Measurements from ENCODE around the gene YPEL2. TPM values are rescaled to one million over a fixed set of nuclear protein-coding genes. Genes with fewer than 3 reads are reported as not detected.

The YPEL2 gene
- polyA plus RNA-seq, 3 donors, result 21.5 to 63.1 (median 25.1) TPM

DNA sequence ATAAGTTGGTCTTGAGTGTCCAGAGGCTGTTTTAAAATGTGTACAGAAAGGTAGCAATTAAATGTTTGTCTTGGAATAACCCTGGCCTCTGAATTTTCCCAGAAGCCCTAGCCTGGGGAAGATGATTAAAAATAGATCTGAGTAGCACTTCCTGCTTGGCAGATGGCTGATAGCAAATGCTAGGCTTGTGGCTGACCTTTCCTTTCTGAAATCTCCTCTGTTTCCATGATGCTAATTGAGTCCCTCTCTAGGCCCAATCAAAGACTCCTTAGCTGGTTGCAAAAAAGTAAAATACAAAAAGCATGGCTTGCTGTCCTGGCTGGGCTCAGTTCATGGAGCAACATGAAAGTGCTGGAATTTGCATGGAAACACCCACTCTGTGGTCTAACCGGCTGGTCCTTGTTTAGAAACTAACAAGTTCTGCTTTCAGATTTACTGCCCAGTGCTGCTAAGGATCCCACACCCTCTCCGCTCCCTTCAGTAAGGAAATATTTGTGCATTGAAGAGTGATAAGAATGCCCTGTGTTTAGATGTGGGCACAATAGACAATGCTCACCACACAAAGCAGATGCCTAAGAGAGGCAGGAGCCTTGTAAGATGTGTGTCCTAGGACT lies 40.8 kb downstream of the YPEL2 start:
- H3K4me3 ChIP-seq (replicated peaks in 1 of 3; ENCODE audit: low read depth in 2 of 3, low read length in 3 of 3), result peak overlapping the region in 2 of 3 experiments; percentile 39 to 45
- Mint-ChIP-seq H3K27me3 (ENCODE audit: low read depth in 3 of 3) (peaks cover 0 to 4% (median 0%) of the 10 kb centered on the region in 3 donors), H3K4me1 (peaks cover 85% of the 10 kb centered on the region), H3K27ac (peak overlapping the region; percentile 94 to 99 (median 97)), H3K9me3 (no peaks in the 10 kb centered on the region), H3K4me3 (peak overlapping the region; percentile 55 to 76), H3K36me3 (peaks cover 21 to 27% of the 10 kb centered on the region in 2 donors)
- H2AFZ ChIP-seq (ENCODE audit: insufficient read depth, low read depth, low read length, poor library complexity, severe bottlenecking), result no peak overlapping the region
- H3K79me2 ChIP-seq (ENCODE audit: insufficient read depth, low read length), result peaks cover 78% of the 10 kb centered on the region
- peaks cover 55% of the 10 kb centered on the region for H4K20me1 ChIP-seq (ENCODE audit: insufficient read depth, low read length)
- WGBS (ENCODE audit: insufficient coverage), result 0% methylated on average over 1 of the region's 2 CpGs
- H3K9ac ChIP-seq (ENCODE audit: insufficient read depth, low read length, poor library complexity, severe bottlenecking), result peak overlapping the region; percentile 56
- DNase-seq, result peak; percentile 55 to 70 (median 67)
- intact Hi-C loops (cut with micrococcal nuclease), result loop anchor here in 1 of 2 donors (5.0 kb wide), 2 partner anchors 40 to 65 kb away; partner anchors contain the start of gene YPEL2
- H3K9me3 ChIP-seq (replicated peaks in 1 of 2; ENCODE audit: control insufficient read depth in 1 of 2, insufficient read depth in 1 of 2, low read length in 2 of 2), result no peaks in the 10 kb centered on the region
- H3K4me2 ChIP-seq (replicated peaks; ENCODE audit: extremely low read depth, low read length, poor library complexity, severe bottlenecking), result peak overlapping the region; percentile 66
- TF ChIP-seq, protein P1, sequence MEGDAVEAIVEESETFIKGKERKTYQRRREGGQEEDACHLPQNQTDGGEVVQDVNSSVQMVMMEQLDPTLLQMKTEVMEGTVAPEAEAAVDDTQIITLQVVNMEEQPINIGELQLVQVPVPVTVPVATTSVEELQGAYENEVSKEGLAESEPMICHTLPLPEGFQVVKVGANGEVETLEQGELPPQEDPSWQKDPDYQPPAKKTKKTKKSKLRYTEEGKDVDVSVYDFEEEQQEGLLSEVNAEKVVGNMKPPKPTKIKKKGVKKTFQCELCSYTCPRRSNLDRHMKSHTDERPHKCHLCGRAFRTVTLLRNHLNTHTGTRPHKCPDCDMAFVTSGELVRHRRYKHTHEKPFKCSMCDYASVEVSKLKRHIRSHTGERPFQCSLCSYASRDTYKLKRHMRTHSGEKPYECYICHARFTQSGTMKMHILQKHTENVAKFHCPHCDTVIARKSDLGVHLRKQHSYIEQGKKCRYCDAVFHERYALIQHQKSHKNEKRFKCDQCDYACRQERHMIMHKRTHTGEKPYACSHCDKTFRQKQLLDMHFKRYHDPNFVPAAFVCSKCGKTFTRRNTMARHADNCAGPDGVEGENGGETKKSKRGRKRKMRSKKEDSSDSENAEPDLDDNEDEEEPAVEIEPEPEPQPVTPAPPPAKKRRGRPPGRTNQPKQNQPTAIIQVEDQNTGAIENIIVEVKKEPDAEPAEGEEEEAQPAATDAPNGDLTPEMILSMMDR (IDR thresholded peaks at IDR 0.05), result no peak
- peaks cover 0 to 2% of the 10 kb centered on the region in 2 donors for H3K36me3 ChIP-seq (replicated peaks in 1 of 2; ENCODE audit: control insufficient read depth in 1 of 2, insufficient read depth in 2 of 2, low read length in 2 of 2)
- H3K4me1 ChIP-seq (ENCODE audit: control insufficient read depth in 1 of 2, insufficient read depth in 2 of 2, low read length in 2 of 2), result peaks cover 63 to 80% of the 10 kb centered on the region in 2 donors
- peak overlapping the region; percentile 85 to 95 for H3K27ac ChIP-seq (ENCODE audit: low read depth in 1 of 2, low read length in 2 of 2)
- no peaks in the 10 kb centered on the region for H3K27me3 ChIP-seq (ENCODE audit: control insufficient read depth in 2 of 2, insufficient read depth in 2 of 2, low read length in 2 of 2)

DNA sequence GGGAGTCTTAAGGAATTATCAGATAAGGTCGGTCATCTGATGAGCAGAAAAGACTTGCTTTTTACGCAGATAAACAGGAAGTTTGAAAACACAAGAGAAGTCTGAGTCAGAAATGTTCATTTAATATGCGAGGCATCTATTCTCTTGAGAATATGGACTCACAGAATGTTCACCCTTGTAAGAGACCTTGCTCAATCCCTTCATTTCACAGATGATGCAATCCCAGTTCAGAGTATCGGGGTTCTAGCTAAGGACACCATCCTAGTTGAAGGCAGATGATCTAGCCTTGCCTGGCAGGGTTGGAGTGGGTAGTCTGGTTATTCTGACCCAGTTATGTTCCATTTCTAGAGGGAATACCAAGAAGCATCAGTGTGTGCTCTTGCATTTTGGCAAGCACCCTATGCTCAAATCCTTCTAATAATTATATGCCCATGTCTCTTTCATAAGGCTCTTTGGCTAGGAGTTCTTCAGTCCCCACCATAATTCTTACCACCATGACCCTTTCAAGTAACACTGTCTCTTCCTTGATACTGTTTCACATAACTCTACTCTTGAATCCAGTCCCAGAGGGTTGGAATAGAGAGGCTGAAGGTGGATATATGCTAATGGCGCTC lies 42.5 kb downstream of the YPEL2 start:
- TF ChIP-seq, protein P1 (IDR thresholded peaks at IDR 0.05), result no peak
- peak overlapping the region in 1 of 3 experiments; percentile 45 for H3K4me3 ChIP-seq (replicated peaks in 1 of 3; ENCODE audit: low read depth in 2 of 3, low read length in 3 of 3)
- peak; percentile 84 to 96 (median 92) for DNase-seq

More for the DNA sequence above, 42.5 kb downstream of the YPEL2 start:
- peak overlapping the region; percentile 56 for H3K9ac ChIP-seq (ENCODE audit: insufficient read depth, low read length, poor library complexity, severe bottlenecking)
- H3K4me1 Mint-ChIP-seq, result peaks cover 72% of the 10 kb centered on the region
- H3K27me3 ChIP-seq (ENCODE audit: control insufficient read depth in 2 of 2, insufficient read depth in 2 of 2, low read length in 2 of 2), result no peaks in the 10 kb centered on the region
- H3K9me3 ChIP-seq (replicated peaks in 1 of 2; ENCODE audit: control insufficient read depth in 1 of 2, insufficient read depth in 1 of 2, low read length in 2 of 2), result no peaks in the 10 kb centered on the region
- H3K27ac ChIP-seq (ENCODE audit: low read depth in 1 of 2, low read length in 2 of 2), result peak overlapping the region; percentile 85 to 95
- no peaks in the 10 kb centered on the region for H3K9me3 Mint-ChIP-seq
- H3K36me3 Mint-ChIP-seq, result peaks cover 13 to 21% of the 10 kb centered on the region in 2 donors
- peak overlapping the region in 1 of 2 donors; percentile 81 for H3K4me3 Mint-ChIP-seq
- WGBS (ENCODE audit: insufficient coverage), result 22% methylated on average over 4 of the region's 5 CpGs
- H3K36me3 ChIP-seq (replicated peaks in 1 of 2; ENCODE audit: control insufficient read depth in 1 of 2, insufficient read depth in 2 of 2, low read length in 2 of 2), result peaks cover 0 to 16% of the 10 kb centered on the region in 2 donors
- H3K4me2 ChIP-seq (replicated peaks; ENCODE audit: extremely low read depth, low read length, poor library complexity, severe bottlenecking), result peak overlapping the region; percentile 66
- H4K20me1 ChIP-seq (ENCODE audit: insufficient read depth, low read length), result peaks cover 55% of the 10 kb centered on the region
- intact Hi-C loops (cut with micrococcal nuclease), result loop anchor here (2.0 to 5.0 kb wide), 3 partner anchors 41 to 63 kb away; partner anchors contain the start of gene YPEL2 (in 1 of the 2)
- peak overlapping the region; percentile 94 to 99 (median 97) for H3K27ac Mint-ChIP-seq
- peaks cover 0 to 4% (median 0%) of the 10 kb centered on the region in 3 donors for H3K27me3 Mint-ChIP-seq (ENCODE audit: low read depth in 3 of 3)
- no peak overlapping the region for H2AFZ ChIP-seq (ENCODE audit: insufficient read depth, low read depth, low read length, poor library complexity, severe bottlenecking)
- H3K4me1 ChIP-seq (ENCODE audit: control insufficient read depth in 1 of 2, insufficient read depth in 2 of 2, low read length in 2 of 2), result peaks cover 63 to 73% of the 10 kb centered on the region in 2 donors
- peaks cover 78% of the 10 kb centered on the region for H3K79me2 ChIP-seq (ENCODE audit: insufficient read depth, low read length)

All from CD14-positive monocyte (primary cell).